ENCODE measurements around the gene EDN2. TPM values are rescaled to one million over a fixed set of nuclear protein-coding genes. Genes with fewer than 3 reads are reported as not detected.

Gene EDN2
- total RNA-seq, 1 donor from 2014 or later = 0.47 TPM

GRCh38 chr1:41436281-41437010 is 48.0 kb downstream of the EDN2 start:
- Histone ChIP-seq H3K4me3 (no peak overlapping the region), H3K36me3 (no peaks in the 10 kb centered on the region), H3K27ac (replicated peaks) (no peak overlapping the region), H3K9me3 (replicated peaks) (no peaks in the 10 kb centered on the region), H3K4me1 (peaks cover 41% of the 10 kb centered on the region), H3K27me3 (ENCODE audit: low read depth) (peaks cover 17% of the 10 kb centered on the region)
- intact Hi-C loops (cut with micrococcal nuclease) = no loop called here
- no peak for TF ChIP-seq CTCF (IDR thresholded peaks at IDR 0.05; ENCODE audit: borderline replicate concordance)
- DNase-seq = no peak

- intact Hi-C loops (cut with micrococcal nuclease) = no loop called here
Observed at GRCh38 chr1:41435570-41436178, 48.8 kb downstream of the EDN2 start.

GRCh38 chr1:41434748-41435449 is 49.6 kb downstream of the EDN2 start:
- intact Hi-C loops (cut with micrococcal nuclease) = no loop called here
- H3K4me1 ChIP-seq = peaks cover 52% of the 10 kb centered on the region

More at GRCh38 chr1:41435570-41436178, 48.8 kb downstream of the EDN2 start:
- no peak for DNase-seq
- Histone ChIP-seq H3K9me3 (replicated peaks) (no peaks in the 10 kb centered on the region), H3K36me3 (no peaks in the 10 kb centered on the region), H3K27me3 (ENCODE audit: low read depth) (peaks cover 17% of the 10 kb centered on the region), H3K4me3 (no peak overlapping the region), H3K27ac (replicated peaks) (no peak overlapping the region), H3K4me1 (peaks cover 47% of the 10 kb centered on the region)
- TF ChIP-seq CTCF (IDR thresholded peaks at IDR 0.05; ENCODE audit: borderline replicate concordance) = no peak

GRCh38 chr1:41434306-41434705 is 50.2 kb downstream of the EDN2 start:
- H3K4me3 ChIP-seq = no peak overlapping the region
- TF ChIP-seq CTCF (IDR thresholded peaks at IDR 0.05; ENCODE audit: borderline replicate concordance) = no peak
- no peaks in the 10 kb centered on the region for H3K36me3 ChIP-seq
- peaks cover 17% of the 10 kb centered on the region for H3K27me3 ChIP-seq (ENCODE audit: low read depth)
- no peak overlapping the region for H3K27ac ChIP-seq (replicated peaks)
- intact Hi-C loops (cut with micrococcal nuclease) = no loop called here
- H3K9me3 ChIP-seq (replicated peaks) = no peaks in the 10 kb centered on the region
- DNase-seq = no peak
- peaks cover 46% of the 10 kb centered on the region for H3K4me1 ChIP-seq

More at GRCh38 chr1:41434748-41435449, 49.6 kb downstream of the EDN2 start:
- H3K9me3 ChIP-seq (replicated peaks) = no peaks in the 10 kb centered on the region
- peaks cover 17% of the 10 kb centered on the region for H3K27me3 ChIP-seq (ENCODE audit: low read depth)
- no peak for TF ChIP-seq CTCF (IDR thresholded peaks at IDR 0.05; ENCODE audit: borderline replicate concordance)
- no peak overlapping the region for H3K27ac ChIP-seq (replicated peaks)
- no peak overlapping the region for H3K4me3 ChIP-seq
- no peaks in the 10 kb centered on the region for H3K36me3 ChIP-seq
- DNase-seq = no peak

GRCh38 chr1:41433501-41433900 is 51.0 kb downstream of the EDN2 start:
- no peak for DNase-seq
- Histone ChIP-seq H3K27me3 (ENCODE audit: low read depth) (peaks cover 17% of the 10 kb centered on the region), H3K27ac (replicated peaks) (peak overlapping the region; percentile 90), H3K4me3 (no peak overlapping the region), H3K4me1 (peaks cover 44% of the 10 kb centered on the region), H3K36me3 (no peaks in the 10 kb centered on the region), H3K9me3 (replicated peaks) (no peaks in the 10 kb centered on the region)
- intact Hi-C loops (cut with micrococcal nuclease) = no loop called here
- TF ChIP-seq CTCF (IDR thresholded peaks at IDR 0.05; ENCODE audit: borderline replicate concordance) = no peak
